Spleen (tissue), 7 donors: Measurements from ENCODE around the gene HOXA2.

Source experiments
- POLR2A ChIP-seq, 3 donors: fragments of 450-650 bp; IDR thresholded peaks; one replicate each; pipeline ENCODE4 v1.5.1; 2017; ENCODE audit warnings: antibody characterized with exemption in 3 of 3, mild to moderate bottlenecking in 1 of 3
- TF ChIP-seq, protein P1 (sequence below), 11 experiments: fragments of 200-600 bp in 7 of 11; fragments of 450-650 bp in 4 of 11; sonication (generic) in 4 of 11; IDR thresholded peaks in 8 of 11; conservative IDR thresholded peaks in 3 of 11; 1 replicate in 7 of 11; 2 replicates in 4 of 11; pipeline versions ENCODE4 v1.4.0 to v1.8.0; 2016 to 2021; ENCODE audit warnings: antibody characterized with exemption in 11 of 11, inconsistent platforms in 4 of 11, mild to moderate bottlenecking in 1 of 11
- donor health status: DM: no; HTN: no; CAD: no; lungs with moderate emphysema.
- donor health status: DM: no; HTN: no; CAD: no.
- donor health status: DM: no; HTN: no; CAD: no.

DNA sequence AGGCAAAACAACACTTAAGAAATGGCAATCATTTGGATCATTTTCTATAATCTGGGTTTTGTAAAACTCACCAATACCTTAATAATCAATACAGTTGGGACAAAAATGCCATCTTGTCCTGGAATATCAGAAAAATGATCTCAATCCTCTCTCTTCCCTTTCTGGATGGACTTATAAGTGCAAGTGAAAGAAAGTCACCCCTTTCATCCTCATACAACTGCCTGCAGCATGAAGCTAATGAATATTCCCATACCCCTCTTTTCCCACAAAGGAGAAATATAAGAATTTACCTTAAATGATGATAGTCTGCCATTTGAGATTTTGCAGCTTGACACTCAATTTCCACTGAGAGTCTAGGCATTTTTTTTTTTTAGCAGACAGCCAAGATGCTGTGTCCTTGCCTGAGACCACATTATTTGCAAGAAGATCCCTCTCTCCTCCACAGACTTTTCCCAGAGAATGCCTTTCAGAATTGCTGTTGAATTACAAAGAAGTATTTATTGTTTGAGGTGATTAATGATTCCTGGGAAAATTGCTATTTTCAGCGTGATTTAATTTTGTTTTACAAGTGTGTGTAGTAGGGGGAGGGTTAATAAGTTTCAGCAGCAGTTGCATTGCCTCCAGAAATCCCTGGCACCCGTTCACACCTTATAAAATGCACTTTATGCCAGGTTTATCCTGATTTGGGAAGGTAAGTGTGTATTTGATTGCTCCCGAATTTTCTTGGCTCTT is 24.3 kb upstream of the HOXA2 start:
- TF ChIP-seq, protein P1, sequence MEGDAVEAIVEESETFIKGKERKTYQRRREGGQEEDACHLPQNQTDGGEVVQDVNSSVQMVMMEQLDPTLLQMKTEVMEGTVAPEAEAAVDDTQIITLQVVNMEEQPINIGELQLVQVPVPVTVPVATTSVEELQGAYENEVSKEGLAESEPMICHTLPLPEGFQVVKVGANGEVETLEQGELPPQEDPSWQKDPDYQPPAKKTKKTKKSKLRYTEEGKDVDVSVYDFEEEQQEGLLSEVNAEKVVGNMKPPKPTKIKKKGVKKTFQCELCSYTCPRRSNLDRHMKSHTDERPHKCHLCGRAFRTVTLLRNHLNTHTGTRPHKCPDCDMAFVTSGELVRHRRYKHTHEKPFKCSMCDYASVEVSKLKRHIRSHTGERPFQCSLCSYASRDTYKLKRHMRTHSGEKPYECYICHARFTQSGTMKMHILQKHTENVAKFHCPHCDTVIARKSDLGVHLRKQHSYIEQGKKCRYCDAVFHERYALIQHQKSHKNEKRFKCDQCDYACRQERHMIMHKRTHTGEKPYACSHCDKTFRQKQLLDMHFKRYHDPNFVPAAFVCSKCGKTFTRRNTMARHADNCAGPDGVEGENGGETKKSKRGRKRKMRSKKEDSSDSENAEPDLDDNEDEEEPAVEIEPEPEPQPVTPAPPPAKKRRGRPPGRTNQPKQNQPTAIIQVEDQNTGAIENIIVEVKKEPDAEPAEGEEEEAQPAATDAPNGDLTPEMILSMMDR (IDR thresholded peaks at IDR 0.05 in 8 of 11, conservative IDR thresholded peaks at IDR 0.05 in 3 of 11), result no peak
- TF ChIP-seq POLR2A (IDR thresholded peaks at IDR 0.05), result no peak
